Measurements from ENCODE around the gene LMAN2.
"Not testable (repeated sequence)": the region's sequence is repeated elsewhere in the genome, so short reads cannot be mapped to it uniquely, and the experiment has no call there.

Gene LMAN2

GRCh38 chr5:177362610-177363507 is 11.4 kb upstream of the LMAN2 start:
- peak overlapping the region; percentile 10 for H3K4me3 ChIP-seq (ENCODE audit: low read depth, low read length)
- DNase-seq (ENCODE audit: low read depth), result peak; percentile 86
- TF ChIP-seq, protein P1, sequence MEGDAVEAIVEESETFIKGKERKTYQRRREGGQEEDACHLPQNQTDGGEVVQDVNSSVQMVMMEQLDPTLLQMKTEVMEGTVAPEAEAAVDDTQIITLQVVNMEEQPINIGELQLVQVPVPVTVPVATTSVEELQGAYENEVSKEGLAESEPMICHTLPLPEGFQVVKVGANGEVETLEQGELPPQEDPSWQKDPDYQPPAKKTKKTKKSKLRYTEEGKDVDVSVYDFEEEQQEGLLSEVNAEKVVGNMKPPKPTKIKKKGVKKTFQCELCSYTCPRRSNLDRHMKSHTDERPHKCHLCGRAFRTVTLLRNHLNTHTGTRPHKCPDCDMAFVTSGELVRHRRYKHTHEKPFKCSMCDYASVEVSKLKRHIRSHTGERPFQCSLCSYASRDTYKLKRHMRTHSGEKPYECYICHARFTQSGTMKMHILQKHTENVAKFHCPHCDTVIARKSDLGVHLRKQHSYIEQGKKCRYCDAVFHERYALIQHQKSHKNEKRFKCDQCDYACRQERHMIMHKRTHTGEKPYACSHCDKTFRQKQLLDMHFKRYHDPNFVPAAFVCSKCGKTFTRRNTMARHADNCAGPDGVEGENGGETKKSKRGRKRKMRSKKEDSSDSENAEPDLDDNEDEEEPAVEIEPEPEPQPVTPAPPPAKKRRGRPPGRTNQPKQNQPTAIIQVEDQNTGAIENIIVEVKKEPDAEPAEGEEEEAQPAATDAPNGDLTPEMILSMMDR (IDR thresholded peaks at IDR 0.05; ENCODE audit: insufficient read depth, low read depth, low read length, missing control alignments), result no peak

GRCh38 chr5:177362292-177362609 is 10.8 kb upstream of the LMAN2 start:
- TF ChIP-seq, protein P1 (IDR thresholded peaks at IDR 0.05; ENCODE audit: insufficient read depth, low read depth, low read length, missing control alignments), result no peak
- no peak for DNase-seq (ENCODE audit: low read depth)
- peak overlapping the region; percentile 10 for H3K4me3 ChIP-seq (ENCODE audit: low read depth, low read length)

DNA sequence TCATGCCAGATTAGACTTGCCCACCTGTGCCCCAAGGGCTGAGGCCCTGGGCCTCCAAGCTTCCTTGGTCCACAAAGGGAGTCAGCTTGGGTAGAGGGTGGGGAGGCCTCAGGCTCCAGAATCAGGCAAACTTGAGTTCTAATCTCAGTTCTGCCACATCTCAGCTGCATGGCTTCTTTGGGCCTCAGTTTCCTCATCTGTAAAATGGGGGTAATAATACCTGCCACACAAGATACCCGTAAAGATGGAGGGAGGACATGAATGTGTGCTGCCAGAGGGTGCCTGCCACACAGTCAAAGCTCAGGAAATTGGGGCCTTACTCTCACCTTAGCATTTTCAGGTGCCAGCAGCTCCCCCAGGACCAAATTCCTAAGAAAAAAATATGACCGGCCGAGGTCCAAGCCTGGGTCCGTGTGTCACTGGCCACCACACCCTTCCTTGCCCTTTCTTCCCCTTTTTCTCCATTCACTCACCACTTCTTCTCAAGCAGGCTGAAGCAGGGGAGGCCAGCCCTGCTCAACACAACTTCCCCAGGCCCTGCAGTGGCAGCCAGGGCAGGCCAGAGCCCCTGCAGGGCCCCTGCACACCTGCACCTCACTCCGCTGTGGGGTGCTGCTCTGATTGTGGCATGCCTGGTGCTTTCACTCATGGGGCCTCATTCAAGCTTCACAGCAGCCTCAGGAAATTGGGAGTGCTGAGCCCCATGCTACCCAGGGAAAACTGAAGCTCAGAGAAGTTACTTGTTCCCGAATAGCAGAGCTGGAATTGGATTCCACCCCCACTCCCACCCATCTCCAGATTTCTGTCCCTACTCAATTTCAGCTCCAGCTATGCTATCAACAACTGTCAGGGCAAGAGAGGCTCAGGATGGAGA is 10.2 kb upstream of the LMAN2 start:
- TF ChIP-seq, protein P1 (IDR thresholded peaks at IDR 0.05; ENCODE audit: insufficient read depth, low read depth, low read length, missing control alignments), result no peak
- peak; percentile 52 for DNase-seq (ENCODE audit: low read depth)
- peak overlapping the region; percentile 10 for H3K4me3 ChIP-seq (ENCODE audit: low read depth, low read length)

DNA sequence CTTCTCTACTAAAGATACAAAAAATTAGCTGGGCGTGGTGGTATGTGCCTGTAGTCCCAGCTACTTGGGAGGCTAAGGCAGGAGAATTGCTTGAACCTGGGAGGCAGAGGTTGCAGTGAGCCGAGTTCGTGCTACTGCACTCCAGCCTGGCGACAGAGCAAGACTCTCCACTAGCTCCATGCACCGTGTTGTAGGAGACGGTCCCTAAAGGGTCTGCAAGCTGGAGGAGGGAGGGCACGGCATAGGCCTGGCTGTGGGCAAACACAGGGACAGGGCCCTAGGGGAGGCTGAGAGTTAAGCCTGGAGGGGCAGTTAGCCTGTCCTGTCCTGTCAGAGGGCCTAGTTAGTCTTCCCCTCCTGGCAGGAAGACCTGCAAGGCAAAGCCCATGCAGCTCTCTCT is 9.3 kb upstream of the LMAN2 start:
- H3K4me3 ChIP-seq (ENCODE audit: low read depth, low read length), result not testable (repeated sequence)

DNA sequence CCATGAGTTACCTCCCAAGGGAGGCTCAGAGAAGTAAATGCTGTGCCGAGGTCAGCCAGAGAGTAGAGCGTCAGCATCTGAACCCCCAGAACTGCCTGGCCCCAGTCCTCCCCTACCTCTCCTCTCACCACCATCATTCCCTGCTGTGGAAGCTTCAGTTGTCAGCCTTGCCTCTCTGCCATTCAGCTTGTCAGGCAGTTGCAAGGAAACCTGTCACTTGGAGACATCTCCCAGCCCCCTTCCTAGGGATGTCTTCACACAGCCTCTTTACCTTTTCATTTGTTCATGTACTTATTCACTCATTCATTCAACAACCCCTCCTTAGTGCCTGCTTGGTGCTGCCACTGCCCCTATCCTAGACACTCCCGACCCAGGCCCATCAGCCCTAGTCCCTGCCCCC is 8.4 kb upstream of the LMAN2 start:
- no peak overlapping the region; the same call in 1 of the 2 replicates for H3K4me3 ChIP-seq (ENCODE audit: low read depth, low read length)
- no peak for DNase-seq (ENCODE audit: low read depth)
- TF ChIP-seq, protein P1 (IDR thresholded peaks at IDR 0.05; ENCODE audit: insufficient read depth, low read depth, low read length, missing control alignments), result no peak

More for the DNA sequence above, 9.3 kb upstream of the LMAN2 start:
- DNase-seq (ENCODE audit: low read depth), result not testable (repeated sequence)

DNA sequence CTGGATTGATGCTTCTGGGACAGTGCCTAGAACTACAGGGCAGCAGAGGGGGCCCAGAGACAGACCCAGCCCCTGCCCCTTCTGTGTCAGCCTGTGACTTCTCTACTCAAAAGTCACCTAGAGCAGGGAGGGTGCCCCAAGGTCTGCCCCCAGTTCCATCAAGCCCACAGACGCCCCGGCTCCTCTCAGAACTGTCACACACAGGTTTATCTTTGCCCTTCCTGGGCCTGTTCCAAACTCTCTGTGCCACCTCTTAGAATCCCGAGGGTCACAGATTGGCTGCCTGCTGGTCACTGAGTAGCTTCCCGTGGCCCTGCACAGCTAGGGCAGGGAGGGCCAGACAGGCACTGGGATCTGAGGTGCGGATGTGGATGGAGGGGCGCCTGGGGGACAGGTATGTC is 8.0 kb upstream of the LMAN2 start:
- no peak for DNase-seq (ENCODE audit: low read depth)
- peak overlapping the region; percentile 69 for H3K4me3 ChIP-seq (ENCODE audit: low read depth, low read length)
- TF ChIP-seq, protein P1 (IDR thresholded peaks at IDR 0.05; ENCODE audit: insufficient read depth, low read depth, low read length, missing control alignments), result no peak

- H3K4me3 ChIP-seq (ENCODE audit: low read depth, low read length), result peak overlapping the region; percentile 69
- no peak for DNase-seq (ENCODE audit: low read depth)
- TF ChIP-seq, protein P1 (IDR thresholded peaks at IDR 0.05; ENCODE audit: insufficient read depth, low read depth, low read length, missing control alignments), result no peak
These were observed 6.9 kb upstream of the LMAN2 start for GRCh38 chr5:177358370-177358819.
